Hematopoietic multipotent progenitor cell treated with erythropoietin and hydrocortisone succinate and interleukin-3 and kit ligand, for 17 days (in vitro differentiated cells): ENCODE measurements around the gene PARVA.

Experiments
- DNase-seq: peaks from one replicate; pipeline ENCODE4 v3.0.0-alpha.2; 2015; ENCODE audit warnings: low spot score

Gene PARVA

GRCh38 chr11:12531681-12532080, 154.3 kb downstream of the PARVA start:
- DNase-seq, result no peak

GRCh38 chr11:12532580-12532979, 155.2 kb downstream of the PARVA start:
- no peak for DNase-seq

GRCh38 chr11:12534549-12534948, 157.2 kb downstream of the PARVA start:
- DNase-seq, result no peak

- DNase-seq, result no peak
Observed at GRCh38 chr11:12535321-12535720, 157.9 kb downstream of the PARVA start.

- no peak for DNase-seq
Observed at GRCh38 chr11:12536566-12536965, 159.2 kb downstream of the PARVA start.

- DNase-seq, result no peak
Observed at GRCh38 chr11:12537778-12538401, 160.5 kb downstream of the PARVA start.

GRCh38 chr11:12538889-12539421, 161.6 kb downstream of the PARVA start:
- DNase-seq, result no peak

GRCh38 chr11:12539572-12539971, 162.2 kb downstream of the PARVA start:
- DNase-seq, result no peak

- DNase-seq, result no peak
Observed at GRCh38 chr11:12540075-12540680, 162.8 kb downstream of the PARVA start.

GRCh38 chr11:12540913-12541582, 163.7 kb downstream of the PARVA start:
- DNase-seq, result no peak

- no peak for DNase-seq
Observed at GRCh38 chr11:12541583-12542151, 164.3 kb downstream of the PARVA start.

GRCh38 chr11:12542186-12542935, 165.0 kb downstream of the PARVA start:
- no peak for DNase-seq

- DNase-seq, result no peak
Observed at GRCh38 chr11:12543596-12544415, 166.4 kb downstream of the PARVA start.

- DNase-seq, result no peak
Observed at GRCh38 chr11:12544986-12545775, 167.8 kb downstream of the PARVA start.

GRCh38 chr11:12546122-12546521, 168.8 kb downstream of the PARVA start:
- DNase-seq, result no peak

GRCh38 chr11:12546660-12547059, 169.3 kb downstream of the PARVA start:
- DNase-seq, result no peak

GRCh38 chr11:12547953-12548650, 170.7 kb downstream of the PARVA start:
- DNase-seq, result no peak

GRCh38 chr11:12552692-12553091, 175.3 kb downstream of the PARVA start:
- no peak for DNase-seq

GRCh38 chr11:12554122-12554521, 176.8 kb downstream of the PARVA start:
- no peak for DNase-seq

GRCh38 chr11:12556155-12556554, 178.8 kb downstream of the PARVA start:
- DNase-seq, result no peak
